ENCODE data around the gene FCHSD2. TPM values are rescaled to one million over a fixed set of nuclear protein-coding genes. Genes with fewer than 3 reads are reported as not detected.

FCHSD2 gene
- total RNA-seq, 1 donor from 2014 or later: 59.0 TPM

DNA sequence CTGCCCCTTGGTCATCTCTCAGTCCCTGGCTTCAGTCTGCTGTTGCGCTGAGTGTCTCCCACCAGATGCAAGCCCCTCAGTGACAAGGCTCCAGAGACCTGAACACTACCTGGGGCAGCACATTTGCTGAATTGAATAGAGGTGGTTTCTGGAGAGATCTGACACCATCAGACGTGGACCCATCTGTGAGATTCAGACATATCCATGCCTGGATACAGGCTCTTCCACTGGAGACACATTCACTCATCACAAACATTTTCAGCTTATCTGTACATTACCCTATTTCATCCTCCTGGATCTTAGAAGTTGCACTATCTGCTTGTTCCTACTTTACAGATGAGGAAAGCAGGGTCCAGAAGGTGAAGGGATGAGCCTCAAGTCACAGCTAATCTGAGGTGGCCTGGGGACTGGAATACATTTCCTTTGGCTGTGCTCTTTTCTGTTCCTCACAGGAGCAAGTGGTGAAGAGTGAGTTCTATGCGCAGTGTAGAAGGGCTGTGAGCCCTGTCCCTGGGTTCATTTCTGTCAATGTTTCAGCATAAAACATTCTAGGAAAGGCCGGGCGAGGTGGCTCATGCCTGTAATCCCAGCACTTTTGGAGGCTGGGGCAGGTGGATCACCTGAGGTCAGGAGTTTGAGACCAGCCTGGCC, 308.9 kb downstream of the FCHSD2 start:
- ATAC-seq: no peak

DNA sequence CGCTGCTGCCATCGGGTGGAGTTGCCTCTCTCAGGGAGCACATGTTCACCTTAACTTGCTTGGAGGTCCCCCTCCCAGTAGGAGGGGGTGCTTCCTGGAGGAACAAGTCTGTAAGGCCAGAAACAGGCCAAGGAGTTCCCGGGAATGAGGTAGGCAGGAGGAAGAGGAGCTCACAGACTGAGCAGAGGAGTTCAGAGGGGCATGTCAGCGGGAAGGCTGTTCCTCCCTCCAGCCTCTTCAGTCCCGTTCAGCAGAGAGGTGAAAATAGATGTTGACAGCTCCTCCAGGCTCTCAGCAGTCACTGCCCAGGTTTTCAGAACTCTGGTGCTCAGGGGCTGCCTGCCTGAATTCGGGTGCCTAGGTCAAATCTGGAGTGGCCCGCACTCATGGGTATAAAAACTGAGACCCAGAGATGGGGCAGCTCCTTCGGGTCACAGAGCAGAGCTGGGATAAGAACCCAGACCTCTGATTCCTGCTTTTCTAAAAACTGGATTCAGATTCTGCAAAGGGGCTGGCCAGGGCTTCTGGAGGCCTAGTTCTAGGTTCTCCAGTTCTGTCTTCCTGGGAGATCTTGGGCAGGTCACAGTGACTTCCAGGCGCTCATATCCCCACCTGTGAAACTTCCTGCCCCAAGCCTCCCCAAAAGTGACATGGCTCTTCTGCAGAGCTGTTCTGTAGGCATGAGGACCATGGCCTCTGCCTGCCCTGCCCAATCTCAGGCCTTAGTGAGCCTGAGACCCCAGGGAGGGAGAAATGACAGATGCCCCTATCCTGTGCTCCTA, 309.6 kb downstream of the FCHSD2 start:
- Histone ChIP-seq H3K27ac (peak overlapping the region; percentile 48), H3K4me1 (peaks cover 62% of the 10 kb centered on the region), H3K4me3 (no peak overlapping the region), H3K36me3 (peaks cover 27% of the 10 kb centered on the region), H3K27me3 (ENCODE audit: low read depth) (no peaks in the 10 kb centered on the region), H3K9me3 (no peaks in the 10 kb centered on the region)
- ATAC-seq (no peak), DNase-seq (no peak)
- TF ChIP-seq, protein P1, sequence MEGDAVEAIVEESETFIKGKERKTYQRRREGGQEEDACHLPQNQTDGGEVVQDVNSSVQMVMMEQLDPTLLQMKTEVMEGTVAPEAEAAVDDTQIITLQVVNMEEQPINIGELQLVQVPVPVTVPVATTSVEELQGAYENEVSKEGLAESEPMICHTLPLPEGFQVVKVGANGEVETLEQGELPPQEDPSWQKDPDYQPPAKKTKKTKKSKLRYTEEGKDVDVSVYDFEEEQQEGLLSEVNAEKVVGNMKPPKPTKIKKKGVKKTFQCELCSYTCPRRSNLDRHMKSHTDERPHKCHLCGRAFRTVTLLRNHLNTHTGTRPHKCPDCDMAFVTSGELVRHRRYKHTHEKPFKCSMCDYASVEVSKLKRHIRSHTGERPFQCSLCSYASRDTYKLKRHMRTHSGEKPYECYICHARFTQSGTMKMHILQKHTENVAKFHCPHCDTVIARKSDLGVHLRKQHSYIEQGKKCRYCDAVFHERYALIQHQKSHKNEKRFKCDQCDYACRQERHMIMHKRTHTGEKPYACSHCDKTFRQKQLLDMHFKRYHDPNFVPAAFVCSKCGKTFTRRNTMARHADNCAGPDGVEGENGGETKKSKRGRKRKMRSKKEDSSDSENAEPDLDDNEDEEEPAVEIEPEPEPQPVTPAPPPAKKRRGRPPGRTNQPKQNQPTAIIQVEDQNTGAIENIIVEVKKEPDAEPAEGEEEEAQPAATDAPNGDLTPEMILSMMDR (IDR thresholded peaks at IDR 0.05): no peak
- intact Hi-C loops (cut with DNase I): loop anchor here (10.0 kb wide), 1 partner anchor 342 kb away; no protein-coding TSS in a partner anchor

More for the DNA sequence above, 308.9 kb downstream of the FCHSD2 start:
- Histone ChIP-seq H3K4me1 (peaks cover 55% of the 10 kb centered on the region), H3K9me3 (no peaks in the 10 kb centered on the region), H3K4me3 (no peak overlapping the region), H3K27me3 (ENCODE audit: low read depth) (no peaks in the 10 kb centered on the region), H3K27ac (peak overlapping the region; percentile 81), H3K36me3 (peaks cover 34% of the 10 kb centered on the region)
- TF ChIP-seq, protein P1 (IDR thresholded peaks at IDR 0.05): no peak
- DNase-seq: no peak
- intact Hi-C loops (cut with DNase I): loop anchor here (10.0 kb wide), 1 partner anchor 342 kb away; no protein-coding TSS in a partner anchor

- TF ChIP-seq, protein P1 (IDR thresholded peaks at IDR 0.05): peak; percentile 94
- no peaks in the 10 kb centered on the region for H3K9me3 ChIP-seq
- peak overlapping the region; percentile 48 for H3K27ac ChIP-seq
- peaks cover 24% of the 10 kb centered on the region for H3K36me3 ChIP-seq
- intact Hi-C loops (cut with DNase I): loop anchor here (10.0 kb wide), 1 partner anchor 343 kb away; no protein-coding TSS in a partner anchor
- no peaks in the 10 kb centered on the region for H3K27me3 ChIP-seq (ENCODE audit: low read depth)
- ATAC-seq (peak; percentile 82 to 85), DNase-seq (peak; percentile 85)
- peaks cover 68% of the 10 kb centered on the region for H3K4me1 ChIP-seq
- H3K4me3 ChIP-seq: no peak overlapping the region
These were observed 310.4 kb downstream of the FCHSD2 start for GRCh38 chr11:72831521-72832300.

DNA sequence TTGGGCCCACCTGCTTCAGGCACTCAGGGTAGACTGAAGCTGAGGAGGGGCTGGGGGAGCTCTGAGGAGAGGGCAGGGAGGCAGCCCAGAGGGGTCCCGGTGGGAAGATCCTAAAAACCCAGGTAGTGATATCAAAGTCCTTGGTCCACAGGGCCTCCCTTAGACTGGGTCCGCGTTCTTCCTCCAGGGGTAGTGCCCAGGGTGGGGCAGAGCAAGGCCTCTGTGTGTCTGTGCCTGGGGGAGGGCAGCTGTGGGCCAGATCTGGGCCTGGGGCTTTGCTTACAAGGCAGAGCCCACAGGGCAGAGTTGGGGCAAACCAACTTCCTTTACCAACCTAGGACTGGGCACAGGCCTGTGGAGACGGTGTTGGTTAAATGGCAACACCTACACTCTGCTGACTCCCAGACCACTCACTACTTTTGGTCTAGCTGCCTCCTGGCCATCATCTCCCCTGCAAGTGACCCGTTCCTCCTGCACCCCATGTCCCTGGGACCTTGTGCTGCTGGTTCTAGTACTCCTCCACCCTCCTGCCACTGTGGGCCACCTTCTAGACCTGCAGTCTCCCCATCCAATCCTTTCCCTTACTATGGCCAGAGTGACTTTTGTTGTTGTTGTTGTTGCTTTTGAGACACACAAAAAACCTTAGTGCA, 312.1 kb downstream of the FCHSD2 start:
- TF ChIP-seq, protein P1 (IDR thresholded peaks at IDR 0.05): no peak
- H3K9me3 ChIP-seq: no peaks in the 10 kb centered on the region
- H3K4me3 ChIP-seq: no peak overlapping the region
- peaks cover 35% of the 10 kb centered on the region for H3K36me3 ChIP-seq
- ATAC-seq (no peak), DNase-seq (peak; percentile 21)
- no peaks in the 10 kb centered on the region for H3K27me3 ChIP-seq (ENCODE audit: low read depth)
- H3K4me1 ChIP-seq: peaks cover 52% of the 10 kb centered on the region
- intact Hi-C loops (cut with DNase I): loop anchor here (10.0 kb wide), 1 partner anchor 345 kb away; no protein-coding TSS in a partner anchor
- no peak overlapping the region for H3K27ac ChIP-seq

- H3K4me1 ChIP-seq: peaks cover 43% of the 10 kb centered on the region
- peak; percentile 38 for DNase-seq
- TF ChIP-seq, protein P1 (IDR thresholded peaks at IDR 0.05): no peak
- H3K27ac ChIP-seq: no peak overlapping the region
- H3K36me3 ChIP-seq: peaks cover 35% of the 10 kb centered on the region
- no peaks in the 10 kb centered on the region for H3K9me3 ChIP-seq
- intact Hi-C loops (cut with DNase I): no loop called here
- H3K4me3 ChIP-seq: no peak overlapping the region
- no peaks in the 10 kb centered on the region for H3K27me3 ChIP-seq (ENCODE audit: low read depth)
- no peak for ATAC-seq
These were observed 312.9 kb downstream of the FCHSD2 start for GRCh38 chr11:72829178-72829577.
